Fibroblast of skin of left biceps (primary cell): ENCODE results near the gene UHRF1.
"Not testable (repeated sequence)": the region's sequence is repeated elsewhere in the genome, so short reads cannot be mapped to it uniquely, and the experiment has no call there.

Source experiments
- DNase-seq, 2 experiments: peaks; one replicate each; pipeline ENCODE4 v3.0.0-alpha.2; 2013; ENCODE audit warnings: low read depth in 2 of 2

UHRF1 gene

GRCh38 chr19:4971816-4972495 lies 62.7 kb downstream of the UHRF1 start:
- no peak for DNase-seq

GRCh38 chr19:4972509-4973230 lies 63.4 kb downstream of the UHRF1 start:
- DNase-seq = no peak

- DNase-seq = no peak
Observed at GRCh38 chr19:4974880-4975469, 65.7 kb downstream of the UHRF1 start.

GRCh38 chr19:4975601-4976000 lies 66.3 kb downstream of the UHRF1 start:
- DNase-seq = not testable (repeated sequence)

GRCh38 chr19:4976401-4977298 lies 67.3 kb downstream of the UHRF1 start:
- peak in 1 of 2 experiments; percentile 15 for DNase-seq

- peak; percentile 69 to 70 for DNase-seq
Observed at GRCh38 chr19:4977299-4978174, 68.2 kb downstream of the UHRF1 start.

GRCh38 chr19:4979211-4979807 lies 70.0 kb downstream of the UHRF1 start:
- no peak for DNase-seq

- DNase-seq = no peak
Observed at GRCh38 chr19:4980067-4980466, 70.8 kb downstream of the UHRF1 start.

- no peak for DNase-seq
Observed at GRCh38 chr19:4980838-4981680, 71.8 kb downstream of the UHRF1 start.

GRCh38 chr19:4981681-4981958 lies 72.3 kb downstream of the UHRF1 start:
- no peak for DNase-seq

- DNase-seq = no peak
Observed at GRCh38 chr19:4983346-4984105, 74.2 kb downstream of the UHRF1 start.

GRCh38 chr19:4984106-4984380 lies 74.7 kb downstream of the UHRF1 start:
- no peak for DNase-seq

- DNase-seq = no peak
Observed at GRCh38 chr19:4984438-4984990, 75.2 kb downstream of the UHRF1 start.

GRCh38 chr19:4985551-4985991 lies 76.3 kb downstream of the UHRF1 start:
- no peak for DNase-seq

- no peak for DNase-seq
Observed at GRCh38 chr19:4986056-4986455, 76.8 kb downstream of the UHRF1 start.

GRCh38 chr19:4986471-4986891 lies 77.2 kb downstream of the UHRF1 start:
- DNase-seq = no peak

- no peak for DNase-seq
Observed at GRCh38 chr19:4987256-4987655, 78.0 kb downstream of the UHRF1 start.

- DNase-seq = no peak
Observed at GRCh38 chr19:4987692-4988370, 78.5 kb downstream of the UHRF1 start.
